Sigmoid colon (tissue), 7 donors: ENCODE measurements around the gene RAB11FIP3. TPM values are rescaled to one million over a fixed set of nuclear protein-coding genes. Genes with fewer than 3 reads are reported as not detected.

Source experiments
- DNase-seq: peaks from one replicate; pipeline ENCODE4 v3.0.0-alpha.2; 2019
- H3K27ac ChIP-seq, 4 donors: fragments of 200-600 bp; sonication (generic); one replicate each; pipeline ENCODE4 v1.5.1; 2016 to 2019; ENCODE audit warnings: mild to moderate bottlenecking in 1 of 4
- H3K27me3 ChIP-seq, 3 donors: fragments of 200-600 bp; sonication (generic); one replicate each; pipeline ENCODE4 v1.5.1; 2019; ENCODE audit warnings: mild to moderate bottlenecking in 1 of 3
- H3K36me3 ChIP-seq, 4 donors: fragments of 200-600 bp; sonication (generic); one replicate each; pipeline ENCODE4 v1.5.1; 2016 to 2019
- H3K4me1 ChIP-seq, 4 donors: fragments of 200-600 bp; sonication (generic); one replicate each; pipeline ENCODE4 v1.5.1; 2017 to 2019
- H3K4me3 ChIP-seq, 4 donors: fragments of 200-600 bp; sonication (generic); one replicate each; pipeline ENCODE4 v1.5.1; 2017 to 2019; ENCODE audit warnings: mild to moderate bottlenecking in 2 of 4, moderate library complexity in 1 of 4
- H3K9me3 ChIP-seq, 4 donors: fragments of 200-600 bp in 3 of 4; sonication (generic) in 3 of 4; one replicate each; pipeline versions ENCODE4 v1.5.1 to v1.6.1; 2013 to 2019
- EP300 ChIP-seq, 4 donors: sonication (generic); formaldehyde crosslinking; IDR thresholded peaks; one replicate each; pipeline ENCODE4 v1.6.1; 2017; ENCODE audit warnings: antibody characterized with exemption in 4 of 4
- POLR2A ChIP-seq, 2 donors: fragments of 450-650 bp; IDR thresholded peaks; one replicate each; pipeline ENCODE4 v1.6.1; 2016; ENCODE audit warnings: antibody characterized with exemption in 2 of 2, mild to moderate bottlenecking in 2 of 2, moderate library complexity in 2 of 2
- POLR2AphosphoS5 ChIP-seq, 4 donors: sonication (generic); formaldehyde crosslinking; IDR thresholded peaks; one replicate each; pipeline ENCODE4 v1.6.1; 2017; ENCODE audit warnings: antibody characterized with exemption in 4 of 4
- WGBS, 2 donors: extraction: QIAGEN DNeasy Blood & Tissue Kit; methylation state at CpG; one replicate each; pipeline ENCODE4 v1.1.7; 2013; 5-methylcytosine and 5-hydroxymethylcytosine counted together
- intact Hi-C: fragments of 100-400 bp; cut with DNase I; formaldehyde crosslinking; loops from one replicate; pipeline ENCODE4 v1.15.1; 2023
- polyA plus RNA-seq, 3 donors: library from polyadenylated mRNA; stranded (reverse); fragments of 200-250 nt; gene quantifications; one replicate each; pipeline ENCODE4 v1.2.3, GENCODE V29; 2013
- total RNA-seq, 4 donors: library from RNA; depleted of rRNA; stranded (reverse); fragments of >200 nt; gene quantifications; one replicate each; pipeline ENCODE4 v1.1.0, GENCODE V29; 2016
- TF ChIP-seq, protein P1 (sequence below), 4 experiments: fragments of 450-650 bp in 3 of 4; fragments of 200-600 bp in 1 of 4; IDR thresholded peaks; one replicate each; pipeline ENCODE4 v1.5.1; 2016 to 2019; ENCODE audit warnings: antibody characterized with exemption in 4 of 4, mild to moderate bottlenecking in 3 of 4, moderate library complexity in 2 of 4
- donor health status: healthy with polysubstance abuse.
- donor health status: Bipolar disorder and iron deficiency.
- donor health status: healthy.

Gene RAB11FIP3
- total and polyA plus RNA-seq, 7 donors, result 10.6 to 44.9 (median 21.4) TPM

DNA sequence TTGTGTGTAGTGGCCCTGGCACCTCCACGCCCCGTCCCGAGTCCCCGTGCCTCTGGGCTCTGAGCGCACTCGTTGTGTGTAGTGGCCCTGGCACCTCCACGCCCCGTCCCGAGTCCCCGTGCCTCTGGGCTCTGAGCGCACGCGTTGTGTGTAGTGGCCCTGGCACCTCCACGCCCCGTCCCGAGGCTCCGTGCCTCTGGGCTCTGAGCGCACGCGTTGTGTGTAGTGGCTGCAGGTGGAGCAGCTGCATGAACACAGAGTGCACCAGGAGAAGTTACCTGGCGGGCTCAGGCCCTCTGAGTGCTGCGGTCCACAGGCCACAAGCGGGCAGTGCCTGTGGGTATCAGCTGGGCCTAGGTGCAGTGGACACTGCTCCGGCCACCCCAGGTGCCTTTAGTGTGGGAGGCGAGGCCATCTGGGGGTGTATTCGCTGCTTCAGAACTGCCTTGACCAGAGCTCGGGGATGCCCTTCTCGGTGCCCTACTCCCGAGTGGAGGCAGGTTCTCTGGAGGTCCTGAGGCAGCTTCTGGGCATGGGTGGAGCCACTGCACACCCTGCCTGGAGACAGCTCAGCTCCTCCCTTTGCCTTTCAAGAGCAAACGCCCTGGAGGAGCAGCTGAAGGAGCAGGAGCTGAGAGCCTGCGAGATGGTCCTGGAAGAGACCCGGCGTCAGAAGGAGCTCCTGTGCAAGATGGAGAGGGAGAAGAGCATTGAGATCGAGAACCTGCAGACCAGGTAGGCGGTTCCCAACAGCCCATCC lies 84.8 kb downstream of the RAB11FIP3 start:
- H3K4me3 ChIP-seq, result no peak overlapping the region
- intact Hi-C loops, result no loop called here
- H3K36me3 ChIP-seq, result peaks cover 0 to 39% (median 4%) of the 10 kb centered on the region in 4 donors
- no peaks in the 10 kb centered on the region for H3K9me3 ChIP-seq
- 95% methylated on average over 35 of the region's 35 CpGs for WGBS, 2 donors
- TF ChIP-seq, protein P1, sequence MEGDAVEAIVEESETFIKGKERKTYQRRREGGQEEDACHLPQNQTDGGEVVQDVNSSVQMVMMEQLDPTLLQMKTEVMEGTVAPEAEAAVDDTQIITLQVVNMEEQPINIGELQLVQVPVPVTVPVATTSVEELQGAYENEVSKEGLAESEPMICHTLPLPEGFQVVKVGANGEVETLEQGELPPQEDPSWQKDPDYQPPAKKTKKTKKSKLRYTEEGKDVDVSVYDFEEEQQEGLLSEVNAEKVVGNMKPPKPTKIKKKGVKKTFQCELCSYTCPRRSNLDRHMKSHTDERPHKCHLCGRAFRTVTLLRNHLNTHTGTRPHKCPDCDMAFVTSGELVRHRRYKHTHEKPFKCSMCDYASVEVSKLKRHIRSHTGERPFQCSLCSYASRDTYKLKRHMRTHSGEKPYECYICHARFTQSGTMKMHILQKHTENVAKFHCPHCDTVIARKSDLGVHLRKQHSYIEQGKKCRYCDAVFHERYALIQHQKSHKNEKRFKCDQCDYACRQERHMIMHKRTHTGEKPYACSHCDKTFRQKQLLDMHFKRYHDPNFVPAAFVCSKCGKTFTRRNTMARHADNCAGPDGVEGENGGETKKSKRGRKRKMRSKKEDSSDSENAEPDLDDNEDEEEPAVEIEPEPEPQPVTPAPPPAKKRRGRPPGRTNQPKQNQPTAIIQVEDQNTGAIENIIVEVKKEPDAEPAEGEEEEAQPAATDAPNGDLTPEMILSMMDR (IDR thresholded peaks at IDR 0.05), result no peak
- TF ChIP-seq POLR2A (IDR thresholded peaks at IDR 0.05) (no peak), POLR2AphosphoS5 (IDR thresholded peaks at IDR 0.05) (no peak), EP300 (IDR thresholded peaks at IDR 0.05) (no peak)
- H3K4me1 ChIP-seq, result no peaks in the 10 kb centered on the region
- no peak for DNase-seq
- H3K27ac ChIP-seq, result no peak overlapping the region
- H3K27me3 ChIP-seq, result no peaks in the 10 kb centered on the region

DNA sequence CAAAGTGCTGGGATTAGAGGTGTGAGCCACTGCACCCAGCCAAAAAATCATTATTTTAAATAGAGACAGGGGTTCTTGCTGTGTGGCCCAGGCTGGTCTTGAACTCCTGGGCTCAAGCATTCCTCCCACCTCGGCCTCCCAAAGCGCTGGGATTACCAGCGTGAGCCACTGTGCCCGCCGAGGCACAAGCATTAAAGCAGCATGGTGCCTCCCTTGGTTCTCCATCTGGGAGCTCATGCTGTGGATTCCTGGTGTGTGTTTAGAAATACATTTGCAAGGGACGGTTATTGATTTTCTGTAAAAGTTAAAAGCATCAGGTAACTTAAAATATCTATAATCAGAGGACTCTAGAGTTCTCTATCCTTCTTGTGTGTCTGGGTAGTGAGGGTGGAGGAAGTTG lies 87.4 kb downstream of the RAB11FIP3 start:
- Histone ChIP-seq H3K4me1 (no peaks in the 10 kb centered on the region), H3K9me3 (no peaks in the 10 kb centered on the region), H3K27me3 (no peaks in the 10 kb centered on the region), H3K27ac (no peak overlapping the region), H3K36me3 (peaks cover 0 to 42% (median 5%) of the 10 kb centered on the region in 4 donors), H3K4me3 (no peak overlapping the region)
- TF ChIP-seq POLR2A (IDR thresholded peaks at IDR 0.05), result no peak
- WGBS, 2 donors, result 94 to 96% methylated on average over 6 of the region's 6 CpGs
- no peak for DNase-seq
- intact Hi-C loops, result no loop called here

DNA sequence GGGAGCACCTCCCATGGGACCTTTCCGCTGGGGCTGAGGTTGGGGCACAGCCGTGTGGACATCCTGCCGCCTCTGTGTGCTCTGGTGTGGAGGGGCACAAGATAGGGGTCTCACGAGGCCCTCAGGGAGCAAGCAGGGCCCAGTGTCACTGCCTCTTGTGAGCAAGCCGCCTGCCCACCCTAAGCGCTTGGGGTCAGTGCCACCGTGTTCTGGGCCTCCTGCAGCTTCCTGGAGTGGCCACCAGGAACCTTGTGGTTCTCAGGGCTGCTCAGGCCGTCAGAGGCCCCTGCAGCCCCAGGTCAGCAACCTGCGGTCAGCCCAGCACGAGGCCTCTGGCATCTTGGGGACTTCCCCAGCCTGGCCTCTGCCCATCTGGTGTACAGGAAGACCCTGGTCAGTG lies 88.5 kb downstream of the RAB11FIP3 start:
- H3K27ac ChIP-seq, result no peak overlapping the region
- intact Hi-C loops, result no loop called here
- WGBS, 2 donors, result 91% methylated on average over 10 of the region's 10 CpGs
- TF ChIP-seq EP300 (IDR thresholded peaks at IDR 0.05) (no peak), POLR2AphosphoS5 (IDR thresholded peaks at IDR 0.05) (no peak), POLR2A (IDR thresholded peaks at IDR 0.05) (no peak)
- TF ChIP-seq, protein P1 (IDR thresholded peaks at IDR 0.05), result no peak
- no peaks in the 10 kb centered on the region for H3K4me1 ChIP-seq
- no peaks in the 10 kb centered on the region for H3K27me3 ChIP-seq
- no peak overlapping the region for H3K4me3 ChIP-seq
- DNase-seq, result no peak
- peaks cover 0 to 46% (median 6%) of the 10 kb centered on the region in 4 donors for H3K36me3 ChIP-seq
- no peaks in the 10 kb centered on the region for H3K9me3 ChIP-seq

DNA sequence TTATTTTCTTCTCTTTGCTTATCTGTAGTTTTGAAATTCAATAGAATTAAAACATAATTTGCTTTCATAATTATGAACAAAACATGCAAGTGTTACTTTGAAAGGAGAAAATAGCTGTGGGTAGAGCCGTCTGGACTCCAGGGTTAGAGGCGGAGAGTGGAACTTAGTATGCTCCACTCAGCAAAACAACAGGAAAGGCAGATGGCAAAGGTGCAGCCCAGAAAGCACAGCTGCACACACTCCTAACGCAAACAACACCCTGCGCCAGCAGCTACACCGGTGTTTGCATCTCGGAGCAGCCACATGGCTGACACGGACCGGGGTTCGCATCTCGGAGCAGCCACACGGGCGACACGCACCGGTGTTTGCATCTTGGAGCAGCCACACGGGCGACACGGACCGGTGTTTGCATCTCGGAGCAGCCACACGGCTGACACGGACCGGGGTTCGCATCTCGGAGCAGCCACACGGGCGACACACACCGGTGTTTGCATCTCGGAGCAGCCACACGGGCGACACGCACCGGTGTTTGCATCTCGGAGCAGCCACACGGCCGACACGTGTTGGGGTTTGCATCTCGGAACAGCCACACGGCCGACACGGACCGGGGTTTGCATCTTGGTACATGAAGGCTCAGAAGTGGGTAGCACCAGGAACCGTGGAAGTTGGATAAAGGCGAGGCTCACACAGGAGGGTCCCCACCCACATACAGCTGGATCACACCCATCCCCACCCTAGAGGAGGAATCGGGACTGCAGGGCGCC lies 89.9 kb downstream of the RAB11FIP3 start:
- no peaks in the 10 kb centered on the region for H3K27me3 ChIP-seq
- intact Hi-C loops, result no loop called here

DNA sequence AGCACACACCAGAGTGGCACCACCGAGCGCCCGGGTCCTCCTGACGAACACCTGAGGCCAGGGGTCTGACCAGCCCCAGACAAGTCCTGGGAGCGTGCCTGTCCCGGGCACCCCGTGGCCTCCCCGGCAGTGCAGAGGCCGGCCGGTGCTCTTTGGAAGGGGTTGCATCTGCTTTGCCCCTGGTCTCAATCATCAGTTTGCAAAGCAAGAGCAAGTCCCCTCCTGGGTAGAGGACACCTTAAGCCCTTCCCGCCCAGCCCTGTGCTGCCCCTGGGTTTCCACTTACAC lies 90.4 kb downstream of the RAB11FIP3 start:
- Histone ChIP-seq H3K27ac (no peak overlapping the region), H3K4me3 (no peak overlapping the region), H3K36me3 (peaks cover 8 to 50% (median 19%) of the 10 kb centered on the region in 4 donors), H3K27me3 (no peaks in the 10 kb centered on the region), H3K4me1 (no peaks in the 10 kb centered on the region), H3K9me3 (no peaks in the 10 kb centered on the region)
- intact Hi-C loops, result no loop called here
- DNase-seq, result no peak
- 95 to 97% methylated on average over 11 of the region's 11 CpGs for WGBS, 2 donors
- TF ChIP-seq EP300 (IDR thresholded peaks at IDR 0.05) (no peak), POLR2AphosphoS5 (IDR thresholded peaks at IDR 0.05) (no peak), POLR2A (IDR thresholded peaks at IDR 0.05) (no peak)
- TF ChIP-seq, protein P1 (IDR thresholded peaks at IDR 0.05), result no peak

More for the DNA sequence above, 89.9 kb downstream of the RAB11FIP3 start:
- Histone ChIP-seq H3K27ac (no peak overlapping the region), H3K4me3 (no peak overlapping the region), H3K4me1 (no peaks in the 10 kb centered on the region), H3K9me3 (no peaks in the 10 kb centered on the region), H3K36me3 (peaks cover 3 to 50% (median 14%) of the 10 kb centered on the region in 4 donors)
- no peak for DNase-seq
- 92 to 95% methylated on average over 45 of the region's 45 CpGs for WGBS, 2 donors
- TF ChIP-seq, protein P1 (IDR thresholded peaks at IDR 0.05), result no peak
- no peak for TF ChIP-seq POLR2AphosphoS5 (IDR thresholded peaks at IDR 0.05)
- no peak for TF ChIP-seq EP300 (IDR thresholded peaks at IDR 0.05)
- TF ChIP-seq POLR2A (IDR thresholded peaks at IDR 0.05), result no peak
